Measurements from ENCODE around the gene DCLRE1C. TPM values are rescaled to one million over a fixed set of nuclear protein-coding genes. Genes with fewer than 3 reads are reported as not detected.

DCLRE1C gene
- total RNA-seq: 4.8 and 6.7 TPM in 2 replicates

GRCh38 chr10:14954001-14954770 is at the start of gene DCLRE1C:
Gene DCLRE1C (minus strand): TSS chr10:14954096. CDS start chr10:14954010, 86 bp downstream.

GRCh38 chr10:14959221-14960057 is 5.5 kb upstream of the DCLRE1C start, which contains the start of gene MEIG1:
Gene MEIG1 (plus strand): TSS chr10:14959388. CDS start chr10:14966469, 7,081 bp downstream.

GRCh38 chr10:14878266-14879123 is 75.4 kb downstream of the DCLRE1C start, which contains the start of gene SUV39H2:
Gene SUV39H2 (plus strand): TSS chr10:14878866. CDS start chr10:14878889, 23 bp downstream.

Other genes starting within 250 kb of the DCLRE1C start
- 4.2 and 8.2 TPM in 2 replicates for gene FAM107B, start 179.2 kb downstream of the DCLRE1C start, total RNA-seq
- gene CDNF, start 116.1 kb downstream of the DCLRE1C start, total RNA-seq: 2.6 and 2.7 TPM in 2 replicates
- 7.5 and 9.5 TPM in 2 replicates for gene HSPA14, start 115.8 kb downstream of the DCLRE1C start, total RNA-seq
- 7.6 and 9.2 TPM in 2 replicates for gene MSANTD7, start 115.8 kb downstream of the DCLRE1C start, total RNA-seq
- gene SUV39H2, start 75.2 kb downstream of the DCLRE1C start, total RNA-seq: 4.6 and 9.8 TPM in 2 replicates
- not detected in 2 replicates for gene MEIG1, start 5.3 kb upstream of the DCLRE1C start, total RNA-seq
- gene OLAH, start 89.8 kb upstream of the DCLRE1C start, total RNA-seq: not detected in 2 replicates
- 2.2 TPM in 1 of 2 replicates, not detected in the other for gene ACBD7, start 134.7 kb upstream of the DCLRE1C start, total RNA-seq
- 6.5 and 13.2 TPM in 2 replicates for gene RPP38, start 143.3 kb upstream of the DCLRE1C start, total RNA-seq
- gene NMT2, start 214.6 kb upstream of the DCLRE1C start, total RNA-seq: 25.6 and 28.5 TPM in 2 replicates